Neural progenitor cell (in vitro differentiated cells): ENCODE data around the gene PHACTR4. TPM values are rescaled to one million over a fixed set of nuclear protein-coding genes. Genes with fewer than 3 reads are reported as not detected.

Source experiments
- DNase-seq: peaks from one replicate; pipeline ENCODE4 v3.0.0-alpha.2; 2016; ENCODE audit warnings: low spot score
- H2AFZ ChIP-seq: fragments of 200-600 bp; sonication (generic); replicated peaks from 2 replicates; pipeline ENCODE4 v1.6.1; 2016; ENCODE audit warnings: antibody characterized with exemption
- H3F3A ChIP-seq: fragments of 200-600 bp; sonication (generic); 2 replicates; pipeline ENCODE4 v1.6.1; 2016; ENCODE audit warnings: antibody characterized with exemption, low read depth
- H3K27ac ChIP-seq: fragments of 200-600 bp; sonication (generic); 2 replicates; pipeline ENCODE4 v1.5.1; 2016; ENCODE audit warnings: mild to moderate bottlenecking
- H3K27me3 ChIP-seq: fragments of 200-600 bp; sonication (generic); 2 replicates; pipeline ENCODE4 v1.6.1; 2016; ENCODE audit warnings: mild to moderate bottlenecking, moderate library complexity
- H3K36me3 ChIP-seq: fragments of 200-600 bp; sonication (generic); 2 replicates; pipeline ENCODE4 v1.5.1; 2016
- H3K4me1 ChIP-seq: fragments of 200-600 bp; sonication (generic); 2 replicates; pipeline ENCODE4 v1.6.1; 2016; ENCODE audit warnings: mixed run types
- H3K4me2 ChIP-seq: fragments of 200-600 bp; sonication (generic); 2 replicates; pipeline ENCODE4 v1.6.1; 2016
- H3K4me3 ChIP-seq: fragments of 200-600 bp; sonication (generic); 2 replicates; pipeline ENCODE4 v1.5.1; 2016
- H3K79me2 ChIP-seq: fragments of 200-600 bp; sonication (generic); 2 replicates; pipeline ENCODE4 v1.6.1; 2016; ENCODE audit warnings: low read depth
- H3K9ac ChIP-seq: fragments of 200-600 bp; sonication (generic); 2 replicates; pipeline ENCODE4 v1.6.1; 2016
- H3K9me3 ChIP-seq: fragments of 200-600 bp; sonication (generic); 2 replicates; pipeline ENCODE4 v1.5.1; 2016; ENCODE audit warnings: low read depth
- H4K20me1 ChIP-seq: fragments of 200-600 bp; sonication (generic); 2 replicates; pipeline ENCODE4 v1.6.1; 2016; ENCODE audit warnings: low read depth
- H3K27ac Mint-ChIP-seq: 3 replicates; pipeline ENCODE4 v1.8.0; 2021; ENCODE audit warnings: mixed read lengths
- H3K27me3 Mint-ChIP-seq: 2 replicates; pipeline ENCODE4 v1.8.0; 2022; ENCODE audit warnings: low read depth, mild to moderate bottlenecking, inconsistent platforms, moderate library complexity, mixed read lengths; ENCODE audit not compliant: insufficient read depth
- H3K36me3 Mint-ChIP-seq: 3 replicates; pipeline ENCODE4 v1.8.0; 2021; ENCODE audit warnings: mixed read lengths
- H3K4me1 Mint-ChIP-seq: 3 replicates; pipeline ENCODE4 v1.8.0; 2021; ENCODE audit warnings: mixed read lengths
- H3K4me3 Mint-ChIP-seq: 3 replicates; pipeline ENCODE4 v1.8.0; 2021; ENCODE audit warnings: mild to moderate bottlenecking, moderate library complexity, mixed read lengths
- H3K9me3 Mint-ChIP-seq: 3 replicates; pipeline ENCODE4 v1.8.0; 2020; ENCODE audit warnings: mixed read lengths
- EZH2 ChIP-seq: fragments of 200-600 bp; sonication (generic); IDR thresholded peaks from 2 replicates; pipeline ENCODE4 v1.6.1; 2017; ENCODE audit warnings: antibody characterized with exemption, mild to moderate bottlenecking, moderate library complexity
- EZH2phosphoT487 ChIP-seq: fragments of 200-600 bp; sonication (generic); IDR thresholded peaks from 2 replicates; pipeline ENCODE4 v1.6.1; 2017; ENCODE audit warnings: antibody characterized with exemption
- total RNA-seq: library from RNA; depleted of rRNA; stranded (reverse); fragments of >200 nt; gene quantifications from 2 replicates; pipeline ENCODE4 v1.2.3, GENCODE V29; 2015; ENCODE audit warnings: low replicate concordance
- TF ChIP-seq, protein P1 (sequence below): fragments of 200-600 bp; sonication (generic); IDR thresholded peaks from 2 replicates; pipeline ENCODE4 v1.5.1; 2017; ENCODE audit warnings: antibody characterized with exemption, mild to moderate bottlenecking

The PHACTR4 gene
- total RNA-seq, 1 donor from 2014 or later = 34.0 TPM

DNA sequence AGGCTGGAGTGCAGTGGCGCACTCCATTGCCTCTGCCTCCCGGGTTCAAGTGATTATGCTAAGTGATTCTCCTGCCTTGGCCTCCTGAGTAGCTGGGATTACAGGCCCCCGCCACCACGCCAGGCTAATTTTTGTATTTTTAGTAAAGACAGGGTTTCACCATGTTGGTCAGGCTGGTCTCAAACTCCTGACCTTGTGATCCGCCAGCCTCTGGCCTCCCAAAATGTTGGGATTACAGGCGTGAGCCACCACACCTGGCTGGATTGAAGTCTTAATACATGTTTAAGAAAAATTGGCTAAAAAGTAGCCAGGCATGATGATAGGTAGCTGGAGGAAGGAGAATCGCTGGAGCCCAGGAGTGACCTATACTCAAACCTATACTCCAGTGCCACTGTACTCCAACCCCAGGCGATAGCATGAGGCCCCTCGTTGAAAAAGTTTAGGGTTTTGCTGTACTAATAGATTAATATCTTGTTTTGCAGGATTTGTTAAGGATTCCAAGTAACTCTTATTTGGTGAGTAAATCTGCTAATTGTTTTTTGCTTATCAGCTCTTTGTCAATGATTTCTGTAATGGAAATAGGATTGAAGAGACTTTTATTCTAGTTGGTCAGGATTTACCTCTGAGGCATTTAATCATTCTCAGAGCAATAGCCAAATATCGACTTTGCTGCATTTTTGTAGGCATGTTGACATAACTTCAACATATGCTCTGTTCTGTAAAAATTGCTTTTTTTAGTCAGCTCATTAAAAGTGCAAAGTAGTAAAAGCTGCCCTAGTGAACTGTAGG lies 138.3 kb downstream of the PHACTR4 start:
- H3K79me2 ChIP-seq = peaks cover 61% of the 10 kb centered on the region
- TF ChIP-seq, protein P1, sequence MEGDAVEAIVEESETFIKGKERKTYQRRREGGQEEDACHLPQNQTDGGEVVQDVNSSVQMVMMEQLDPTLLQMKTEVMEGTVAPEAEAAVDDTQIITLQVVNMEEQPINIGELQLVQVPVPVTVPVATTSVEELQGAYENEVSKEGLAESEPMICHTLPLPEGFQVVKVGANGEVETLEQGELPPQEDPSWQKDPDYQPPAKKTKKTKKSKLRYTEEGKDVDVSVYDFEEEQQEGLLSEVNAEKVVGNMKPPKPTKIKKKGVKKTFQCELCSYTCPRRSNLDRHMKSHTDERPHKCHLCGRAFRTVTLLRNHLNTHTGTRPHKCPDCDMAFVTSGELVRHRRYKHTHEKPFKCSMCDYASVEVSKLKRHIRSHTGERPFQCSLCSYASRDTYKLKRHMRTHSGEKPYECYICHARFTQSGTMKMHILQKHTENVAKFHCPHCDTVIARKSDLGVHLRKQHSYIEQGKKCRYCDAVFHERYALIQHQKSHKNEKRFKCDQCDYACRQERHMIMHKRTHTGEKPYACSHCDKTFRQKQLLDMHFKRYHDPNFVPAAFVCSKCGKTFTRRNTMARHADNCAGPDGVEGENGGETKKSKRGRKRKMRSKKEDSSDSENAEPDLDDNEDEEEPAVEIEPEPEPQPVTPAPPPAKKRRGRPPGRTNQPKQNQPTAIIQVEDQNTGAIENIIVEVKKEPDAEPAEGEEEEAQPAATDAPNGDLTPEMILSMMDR = no peak
- TF ChIP-seq EZH2phosphoT487 = no peak
- no peak for TF ChIP-seq EZH2
- H3K27ac ChIP-seq = peak overlapping the region; percentile 91
- H3F3A ChIP-seq = peaks cover 69% of the 10 kb centered on the region
- peak overlapping the region; percentile 83 for H3K4me3 ChIP-seq
- DNase-seq = no peak
- peak overlapping the region; percentile 79 for H3K9ac ChIP-seq
- no peaks in the 10 kb centered on the region for H3K27me3 ChIP-seq
- Mint-ChIP-seq H3K27ac (no peak overlapping the region), H3K9me3 (no peaks in the 10 kb centered on the region), H3K4me1 (peaks cover 46% of the 10 kb centered on the region), H3K27me3 (peaks cover 2% of the 10 kb centered on the region), H3K4me3 (peak overlapping the region; percentile 97), H3K36me3 (peaks cover 38% of the 10 kb centered on the region)
- no peaks in the 10 kb centered on the region for H3K9me3 ChIP-seq
- H3K4me1 ChIP-seq = peaks cover 26% of the 10 kb centered on the region
- no peak overlapping the region for H2AFZ ChIP-seq
- H3K36me3 ChIP-seq = peaks cover 25% of the 10 kb centered on the region
- peak overlapping the region; percentile 85 for H3K4me2 ChIP-seq
- H4K20me1 ChIP-seq = peaks cover 49% of the 10 kb centered on the region

DNA sequence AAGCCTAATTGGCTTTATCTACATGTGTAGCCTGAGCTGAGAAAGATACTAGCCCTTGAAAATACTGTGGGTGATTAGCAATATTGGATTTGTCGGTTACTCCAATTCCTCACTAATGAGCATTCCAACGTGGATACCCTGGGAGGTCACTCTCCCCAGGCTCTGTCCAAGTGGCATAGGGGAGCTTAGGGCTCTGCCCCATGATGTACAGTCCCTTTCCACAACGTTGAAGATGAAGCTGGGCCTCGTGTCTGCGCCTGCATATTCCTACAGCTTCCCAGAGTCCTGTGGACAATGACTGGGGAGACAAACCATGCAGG lies 138.9 kb downstream of the PHACTR4 start:
- H3K36me3 Mint-ChIP-seq = peaks cover 38% of the 10 kb centered on the region
- H3K9ac ChIP-seq = peak overlapping the region; percentile 79

DNA sequence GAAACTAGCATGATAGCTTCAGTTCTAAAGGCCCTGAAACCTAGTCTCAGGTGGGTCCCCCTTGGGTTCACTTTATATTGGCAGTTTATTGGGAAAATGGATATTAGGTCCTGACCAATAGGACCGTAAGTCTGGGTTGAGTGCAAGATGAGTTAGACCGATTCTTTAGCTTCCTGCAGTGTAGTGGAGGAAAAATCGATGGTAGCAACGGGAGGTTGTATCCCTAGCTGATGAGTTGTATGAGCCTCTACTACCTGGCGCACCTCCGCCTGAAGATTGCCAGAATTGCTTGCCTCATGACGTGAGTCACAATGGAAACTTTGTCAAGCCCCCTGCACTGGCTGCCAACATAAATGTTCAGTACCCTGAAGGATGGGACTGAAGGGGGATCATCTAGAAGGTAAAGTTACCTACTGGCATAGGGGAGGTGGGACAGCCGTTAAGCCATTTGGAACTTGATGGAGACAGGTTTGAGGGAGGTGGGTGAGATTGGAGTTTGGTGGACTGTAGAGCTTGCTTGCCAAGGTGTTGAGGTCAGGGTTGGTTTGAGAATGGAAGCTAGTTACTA lies 140.2 kb downstream of the PHACTR4 start:
- no peak for DNase-seq
- H3K27ac ChIP-seq = peak overlapping the region; percentile 91
- H3K9ac ChIP-seq = no peak overlapping the region
- peaks cover 34% of the 10 kb centered on the region for H3K36me3 ChIP-seq
- H4K20me1 ChIP-seq = peaks cover 60% of the 10 kb centered on the region
- peak overlapping the region; percentile 85 for H3K4me2 ChIP-seq
- H3K4me1 Mint-ChIP-seq = peaks cover 46% of the 10 kb centered on the region
- H3K36me3 Mint-ChIP-seq = peaks cover 40% of the 10 kb centered on the region
- no peaks in the 10 kb centered on the region for H3K9me3 ChIP-seq
- no peaks in the 10 kb centered on the region for H3K9me3 Mint-ChIP-seq
- H3K4me1 ChIP-seq = peaks cover 26% of the 10 kb centered on the region
- H3K79me2 ChIP-seq = peaks cover 61% of the 10 kb centered on the region
- TF ChIP-seq, protein P1 = no peak
- TF ChIP-seq EZH2phosphoT487 (no peak), EZH2 (no peak)
- no peaks in the 10 kb centered on the region for H3K27me3 ChIP-seq
- peaks cover 82% of the 10 kb centered on the region for H3F3A ChIP-seq
- peak overlapping the region; percentile 12 for H3K4me3 ChIP-seq
- H3K4me3 Mint-ChIP-seq = no peak overlapping the region
- H3K27me3 Mint-ChIP-seq = peaks cover 2% of the 10 kb centered on the region
- no peak overlapping the region for H2AFZ ChIP-seq
- H3K27ac Mint-ChIP-seq = peak overlapping the region; percentile 84

More for the DNA sequence above, 138.9 kb downstream of the PHACTR4 start:
- peaks cover 2% of the 10 kb centered on the region for H3K27me3 Mint-ChIP-seq
- no peak overlapping the region for H3K27ac Mint-ChIP-seq
- no peaks in the 10 kb centered on the region for H3K9me3 Mint-ChIP-seq
- peaks cover 71% of the 10 kb centered on the region for H3F3A ChIP-seq
- peaks cover 26% of the 10 kb centered on the region for H3K4me1 ChIP-seq
- peaks cover 53% of the 10 kb centered on the region for H4K20me1 ChIP-seq
- H3K27me3 ChIP-seq = no peaks in the 10 kb centered on the region
- H2AFZ ChIP-seq = no peak overlapping the region
- H3K4me2 ChIP-seq = peak overlapping the region; percentile 85
- no peaks in the 10 kb centered on the region for H3K9me3 ChIP-seq
- TF ChIP-seq, protein P1 = no peak
- TF ChIP-seq EZH2 = no peak
- no peak for TF ChIP-seq EZH2phosphoT487
- peak overlapping the region; percentile 91 for H3K27ac ChIP-seq
- peak; percentile 56 for DNase-seq
- H3K4me3 Mint-ChIP-seq = peak overlapping the region; percentile 97
- peaks cover 61% of the 10 kb centered on the region for H3K79me2 ChIP-seq
- peak overlapping the region; percentile 83 for H3K4me3 ChIP-seq
- H3K36me3 ChIP-seq = peaks cover 30% of the 10 kb centered on the region
- H3K4me1 Mint-ChIP-seq = peaks cover 46% of the 10 kb centered on the region
